Heart left ventricle (tissue), 16 donors: ENCODE data around the gene CPLX3. TPM values are rescaled to one million over a fixed set of nuclear protein-coding genes. Genes with fewer than 3 reads are reported as not detected.
A peak's percentile ranks its signal among the peaks of the same experiment; 100 is the strongest.

Experiments
- ATAC-seq, 4 donors: fragments of 200-7000 bp; cut with Tn5 transposase; one replicate each; pipeline ENCODE4 v1.9.1; 2020 to 2022; ENCODE audit warnings: moderate library complexity in 4 of 4, mild to moderate bottlenecking in 3 of 4, moderate number of reproducible peaks in 1 of 4
- DNase-seq, 5 donors: peaks; one replicate each; pipeline ENCODE4 v3.0.0-alpha.2; 2020
- H3K27ac ChIP-seq, 12 donors: fragments of 200-600 bp; sonication (generic) in 4 of 12; one replicate each; pipeline versions ENCODE4 v1.5.0 to v1.8.0; 2016 to 2022; ENCODE audit warnings: mild to moderate bottlenecking in 2 of 12
- H3K27me3 ChIP-seq, 9 donors: fragments of 200-600 bp; sonication (generic) in 2 of 9; one replicate each; pipeline versions ENCODE4 v1.5.1 to v1.8.0; 2016 to 2022; ENCODE audit warnings: mild to moderate bottlenecking in 3 of 9
- H3K36me3 ChIP-seq, 9 donors: fragments of 200-600 bp; sonication (generic) in 2 of 9; one replicate each; pipeline versions ENCODE4 v1.5.0 to v1.8.0; 2018 to 2022; ENCODE audit warnings: mild to moderate bottlenecking in 2 of 9
- H3K4me1 ChIP-seq, 12 donors: fragments of 200-600 bp; sonication (generic) in 4 of 12; one replicate each; pipeline versions ENCODE4 v1.5.0 to v1.8.0; 2016 to 2022; ENCODE audit warnings: mild to moderate bottlenecking in 3 of 12
- H3K4me3 ChIP-seq, 12 donors: fragments of 200-600 bp; sonication (generic) in 4 of 12; one replicate each; pipeline versions ENCODE4 v1.5.0 to v1.8.0; 2017 to 2022; ENCODE audit warnings: mild to moderate bottlenecking in 9 of 12, moderate library complexity in 4 of 12
- H3K9me3 ChIP-seq, 12 donors: fragments of 200-600 bp; sonication (generic) in 4 of 12; one replicate each; pipeline versions ENCODE4 v1.5.0 to v1.8.0; 2016 to 2022; ENCODE audit warnings: mild to moderate bottlenecking in 1 of 12
- CTCF ChIP-seq, 12 donors: fragments of 200-600 bp; sonication (generic) in 4 of 12; IDR thresholded peaks; one replicate each; pipeline versions ENCODE4 v1.5.0 to v1.8.0; 2018 to 2022; ENCODE audit warnings: antibody characterized with exemption in 12 of 12, mild to moderate bottlenecking in 5 of 12
- POLR2A ChIP-seq, 2 donors: fragments of 450-650 bp; IDR thresholded peaks; one replicate each; pipeline ENCODE4 v1.6.1; 2017; ENCODE audit warnings: antibody characterized with exemption in 2 of 2, mild to moderate bottlenecking in 2 of 2, moderate library complexity in 2 of 2
- WGBS, 4 donors: extraction: QIAGEN DNeasy Blood & Tissue Kit in 2 of 4; methylation state at CpG; one replicate each; pipeline versions ENCODE4 v1.1.5 to v1.1.7; 2013 to 2018; 5-methylcytosine and 5-hydroxymethylcytosine counted together
- intact Hi-C, 10 donors: fragments of 100-400 bp; cut with DNase I; formaldehyde crosslinking; loops; one replicate each; pipeline versions ENCODE4 v1.11.1 to v1.14.2; 2022
- polyA plus RNA-seq, 2 donors: library from polyadenylated mRNA; stranded (reverse); fragments of 200-250 nt; gene quantifications; one replicate each; pipeline ENCODE4 v1.2.3, GENCODE V29; 2013
- total RNA-seq, 9 donors: library from RNA; depleted of rRNA in 2 of 9; stranded (reverse); fragments of >200 nt in 2 of 9; fragmentation: NEBNext Ultra II Directional in 3 of 9; extraction: Animal tissue kit (Norgen Biotek cat#: 25700) in 3 of 9; gene quantifications; one replicate each; pipeline versions ENCODE4 v1.1.0 to v1.2.4, GENCODE V29; 2016 to 2023
- donor health status: ischemic (EF 13 %, LVEDD 7.1; RV severe dilation, severe dysfunction).
- donor health status: healthy with polysubstance abuse.
- donor health status: DM: no; HTN: yes; CAD: no.
- donor health status: DM: no; HTN: no; CAD: no.
- donor health status: ischemic (EF 25% LVEDD 6.9; RV normal size, moderate dysfunction).
- donor health status: ischemic (EF 25% LVEDD 5.7; RV mildly dilated, moderate dysfunction).
- donor health status: healthy.
- donor health status: DM: yes; HTN: yes; CAD: no.
- donor health status: ischemic (EF 35%, LVEDD 5.7; RV mildly dilated, moderate dysfunction).
- donor health status: nonischemic (EF 11% LVEDD 7.7; RV severe dilation, severe dysfunction).
- donor health status: DM: yes; HTN: yes; CAD: no.
- donor health status: PGD.
- donor health status: ischemic (EF 29% LVEDD 5.4; RV normal size, mild dysfunction).
- donor health status: nonischemic (EF 23%, LVEDD 6.1; RV moderate dilation, normal function).

Gene CPLX3
- total and polyA plus RNA-seq, 11 donors = 0.06 to 3.3 (median 1.6) TPM; not detected in 3

GRCh38 chr15:74842581-74843444 lies 16.4 kb downstream of the CPLX3 start, which contains the start of gene ULK3:
TSS of gene ULK3 (minus strand) at chr15:74843156. CDS start at chr15:74843105, 51 bp downstream.
- 0 to 1% (median 0%) methylated on average over 26 to 84 of the region's 84 CpGs for WGBS, 4 donors
- intact Hi-C loops = loop anchor here in 7 of 10 donors (1.0 to 10.0 kb wide), 9 partner anchors 52 to 226 kb away; partner anchors contain the start of genes FAM219B (in 2 of the 7), CLK3 (in 1 of the 7) and MPI (in 1 of the 7)
- Histone ChIP-seq H3K4me3 (peak within 1 kb of the TSS; percentile 70 to 99 (median 94)), H3K27me3 (no peaks in the 10 kb centered on the region), H3K36me3 (peaks cover 0 to 56% (median 43%) of the 10 kb centered on the region in 9 donors), H3K27ac (peak within 1 kb of the TSS; percentile 81 to 93 (median 90)), H3K4me1 (peaks cover 0 to 38% (median 21%) of the 10 kb centered on the region in 12 donors), H3K9me3 (no peaks in the 10 kb centered on the region)
- DNase-seq = peak; percentile 92 to 95 (median 92)
- peak; percentile 62 to 93 (median 91) for ATAC-seq
- TF ChIP-seq CTCF (IDR thresholded peaks at IDR 0.05) (peak; percentile 56 to 96 (median 75)), POLR2A (IDR thresholded peaks at IDR 0.05) (peak in 1 of 2 donors; percentile 86)

GRCh38 chr15:74843445-74843828 lies 17.0 kb downstream of the CPLX3 start:
- ATAC-seq (no peak), DNase-seq (peak in 1 of 5 donors; percentile 32)
- Histone ChIP-seq H3K27me3 (no peaks in the 10 kb centered on the region), H3K9me3 (no peaks in the 10 kb centered on the region), H3K36me3 (peaks cover 0 to 59% (median 46%) of the 10 kb centered on the region in 9 donors), H3K27ac (peak overlapping the region; percentile 81 to 93 (median 90)), H3K4me1 (peaks cover 0 to 38% (median 22%) of the 10 kb centered on the region in 12 donors), H3K4me3 (peak overlapping the region; percentile 70 to 99 (median 94))
- intact Hi-C loops = loop anchor here in 7 of 10 donors (1.0 to 10.0 kb wide), 9 partner anchors 51 to 226 kb away; partner anchors contain the start of genes FAM219B (in 2 of the 7), CLK3 (in 1 of the 7) and MPI (in 1 of the 7)
- TF ChIP-seq POLR2A (IDR thresholded peaks at IDR 0.05) (no peak), CTCF (IDR thresholded peaks at IDR 0.05) (peak in 3 of 12 donors; percentile 1 to 30 (median 5))
- WGBS, 4 donors = 14 to 18% (median 16%) methylated on average over 14 to 18 of the region's 18 CpGs

- Histone ChIP-seq H3K27me3 (no peaks in the 10 kb centered on the region), H3K4me1 (peaks cover 0 to 38% (median 22%) of the 10 kb centered on the region in 12 donors), H3K4me3 (peak overlapping the region in 10 of 12 donors; percentile 70 to 99 (median 90)), H3K9me3 (no peaks in the 10 kb centered on the region), H3K36me3 (peaks cover 0 to 59% (median 46%) of the 10 kb centered on the region in 9 donors), H3K27ac (peak overlapping the region in 11 of 12 donors; percentile 82 to 93 (median 91))
- intact Hi-C loops = loop anchor here in 7 of 10 donors (1.0 to 10.0 kb wide), 9 partner anchors 51 to 227 kb away; partner anchors contain the start of genes FAM219B (in 2 of the 7), CLK3 (in 1 of the 7) and MPI (in 1 of the 7)
- 64 to 72% (median 66%) methylated on average over 8 to 12 of the region's 12 CpGs for WGBS, 4 donors
- TF ChIP-seq CTCF (IDR thresholded peaks at IDR 0.05) = no peak
- no peak for TF ChIP-seq POLR2A (IDR thresholded peaks at IDR 0.05)
- DNase-seq (no peak), ATAC-seq (peak in 1 of 4 donors; percentile 0)
Measured at GRCh38 chr15:74843891-74844299, 17.5 kb downstream of the CPLX3 start.
